Tibial nerve (tissue), 4 donors: ENCODE measurements around the gene NUP210.

Experiments used
- EP300 ChIP-seq, 2 donors: sonication (generic); formaldehyde crosslinking; IDR thresholded peaks; one replicate each; pipeline ENCODE4 v1.6.1; 2017; ENCODE audit warnings: antibody characterized with exemption in 2 of 2, mild to moderate bottlenecking in 1 of 2
- POLR2A ChIP-seq, 2 donors: fragments of 450-650 bp; IDR thresholded peaks; one replicate each; pipeline ENCODE4 v1.6.1; 2017; ENCODE audit warnings: antibody characterized with exemption in 2 of 2, mild to moderate bottlenecking in 2 of 2, moderate library complexity in 2 of 2
- TF ChIP-seq, protein P1 (sequence below), 5 experiments: fragments of 200-600 bp in 3 of 5; fragments of 450-650 bp in 2 of 5; sonication (generic) in 3 of 5; IDR thresholded peaks; one replicate each; pipeline ENCODE4 v1.5.1; 2016 to 2019; ENCODE audit warnings: antibody characterized with exemption in 5 of 5, mild to moderate bottlenecking in 3 of 5, moderate library complexity in 2 of 5

- TF ChIP-seq, protein P1, sequence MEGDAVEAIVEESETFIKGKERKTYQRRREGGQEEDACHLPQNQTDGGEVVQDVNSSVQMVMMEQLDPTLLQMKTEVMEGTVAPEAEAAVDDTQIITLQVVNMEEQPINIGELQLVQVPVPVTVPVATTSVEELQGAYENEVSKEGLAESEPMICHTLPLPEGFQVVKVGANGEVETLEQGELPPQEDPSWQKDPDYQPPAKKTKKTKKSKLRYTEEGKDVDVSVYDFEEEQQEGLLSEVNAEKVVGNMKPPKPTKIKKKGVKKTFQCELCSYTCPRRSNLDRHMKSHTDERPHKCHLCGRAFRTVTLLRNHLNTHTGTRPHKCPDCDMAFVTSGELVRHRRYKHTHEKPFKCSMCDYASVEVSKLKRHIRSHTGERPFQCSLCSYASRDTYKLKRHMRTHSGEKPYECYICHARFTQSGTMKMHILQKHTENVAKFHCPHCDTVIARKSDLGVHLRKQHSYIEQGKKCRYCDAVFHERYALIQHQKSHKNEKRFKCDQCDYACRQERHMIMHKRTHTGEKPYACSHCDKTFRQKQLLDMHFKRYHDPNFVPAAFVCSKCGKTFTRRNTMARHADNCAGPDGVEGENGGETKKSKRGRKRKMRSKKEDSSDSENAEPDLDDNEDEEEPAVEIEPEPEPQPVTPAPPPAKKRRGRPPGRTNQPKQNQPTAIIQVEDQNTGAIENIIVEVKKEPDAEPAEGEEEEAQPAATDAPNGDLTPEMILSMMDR (IDR thresholded peaks at IDR 0.05): no peak
- TF ChIP-seq EP300 (IDR thresholded peaks at IDR 0.05): no peak
- TF ChIP-seq POLR2A (IDR thresholded peaks at IDR 0.05): no peak
These were observed 118.7 kb downstream of the NUP210 start for GRCh38 chr3:13301286-13301987.
